H1 (cell line): ENCODE results near the gene RAB31. TPM values are rescaled to one million over a fixed set of nuclear protein-coding genes. Genes with fewer than 3 reads are reported as not detected.

Source experiments
- CREB1 ChIP-seq: IDR thresholded peaks from 2 replicates; pipeline ENCODE4 v1.6.1; 2012; ENCODE audit warnings: inconsistent platforms
- CTCF ChIP-seq, 3 experiments: IDR thresholded peaks; 1 replicate in 2 of 3; 2 replicates in 1 of 3; pipeline versions ENCODE4 v1.5.1 to v1.6.1; 2011; ENCODE audit warnings: low read length in 3 of 3, mild to moderate bottlenecking in 3 of 3, inconsistent platforms in 2 of 3, low read depth in 1 of 3, moderate library complexity in 1 of 3; ENCODE audit not compliant: insufficient read depth in 1 of 3; ENCODE audit errors: control extremely low read depth in 1 of 3
- RNF2 ChIP-seq: fragments of 200-900, 300-1000 bp; sonication (generic); IDR thresholded peaks from 2 replicates; pipeline ENCODE4 v1.7.1; 2016; ENCODE audit warnings: borderline replicate concordance, low read depth, mild to moderate bottlenecking, antibody characterized with exemption, low read length; ENCODE audit not compliant: poor library complexity, severe bottlenecking; ENCODE audit errors: missing control alignments
- TEAD4 ChIP-seq: IDR thresholded peaks from 2 replicates; pipeline ENCODE4 v1.6.1; 2012; ENCODE audit warnings: low read depth, low read length, inconsistent platforms, mixed read lengths
- polyA plus RNA-seq, 7 experiments: library from polyadenylated mRNA; depleted of rRNA in 3 of 7; stranded (reverse) in 5 of 7; unstranded in 2 of 7; fragments of >200 nt in 5 of 7; fragments of 200-250 nt in 2 of 7; gene quantifications; 1 replicate in 5 of 7; 2 replicates in 1 of 7; 4 replicates in 1 of 7; pipeline versions ENCODE4 v1.2.1 to v1.2.3, GENCODE V29; 2011 to 2013; ENCODE audit warnings: missing spikeins in 2 of 7, mixed read lengths in 2 of 7
- total RNA-seq: library from RNA; stranded (reverse); fragmentation: NEBNext Ultra II Directional; extraction: Animal tissue kit (Norgen Biotek cat#: 25700); gene quantifications from 2 replicates; pipeline ENCODE4 v1.2.1, GENCODE V29; 2021
- TF ChIP-seq, protein P1 (sequence below): IDR thresholded peaks from 2 replicates; pipeline ENCODE4 v1.6.1; 2012; ENCODE audit warnings: low read length, inconsistent platforms

The RAB31 gene
- total and polyA plus RNA-seq, 2 of the 8 experiments (the other 6 are each of a cell fraction or from before 2014, with no cell fraction given) = 15.2 to 40.9 TPM

- TF ChIP-seq, protein P1, sequence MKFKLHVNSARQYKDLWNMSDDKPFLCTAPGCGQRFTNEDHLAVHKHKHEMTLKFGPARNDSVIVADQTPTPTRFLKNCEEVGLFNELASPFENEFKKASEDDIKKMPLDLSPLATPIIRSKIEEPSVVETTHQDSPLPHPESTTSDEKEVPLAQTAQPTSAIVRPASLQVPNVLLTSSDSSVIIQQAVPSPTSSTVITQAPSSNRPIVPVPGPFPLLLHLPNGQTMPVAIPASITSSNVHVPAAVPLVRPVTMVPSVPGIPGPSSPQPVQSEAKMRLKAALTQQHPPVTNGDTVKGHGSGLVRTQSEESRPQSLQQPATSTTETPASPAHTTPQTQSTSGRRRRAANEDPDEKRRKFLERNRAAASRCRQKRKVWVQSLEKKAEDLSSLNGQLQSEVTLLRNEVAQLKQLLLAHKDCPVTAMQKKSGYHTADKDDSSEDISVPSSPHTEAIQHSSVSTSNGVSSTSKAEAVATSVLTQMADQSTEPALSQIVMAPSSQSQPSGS = no peak
- TF ChIP-seq CREB1 (no peak), CTCF (IDR thresholded peaks at IDR 0.05; ENCODE audit: control extremely low read depth in 1 of 3, insufficient read depth in 1 of 3, low read depth in 1 of 3, low read length in 3 of 3) (no peak), TEAD4 (no peak), RNF2 (no peak)
Observed at GRCh38 chr18:9839211-9839610, 131.1 kb downstream of the RAB31 start (continued).
